Heart right ventricle (tissue), 16 donors: Measurements from ENCODE around the gene GARIN6. TPM values are rescaled to one million over a fixed set of nuclear protein-coding genes. Genes with fewer than 3 reads are reported as not detected.
"Not testable (repeated sequence)": the region's sequence is repeated elsewhere in the genome, so short reads cannot be mapped to it uniquely, and the experiment has no call there.

Experiments
- ATAC-seq, 8 donors: fragments of 200-7000 bp; cut with Tn5 transposase; one replicate each; pipeline ENCODE4 v1.9.1; 2020; ENCODE audit warnings: mild to moderate bottlenecking in 8 of 8, moderate library complexity in 8 of 8, moderate number of reproducible peaks in 1 of 8
- DNase-seq, 2 donors: peaks; one replicate each; pipeline ENCODE4 v3.0.0-alpha.2; 2020
- H3K27ac ChIP-seq, 10 donors: fragments of 200-600 bp; sonication (generic) in 2 of 10; one replicate each; pipeline versions ENCODE4 v1.5.0 to v1.8.0; 2020 to 2022; ENCODE audit warnings: mild to moderate bottlenecking in 3 of 10
- H3K27me3 ChIP-seq, 7 donors: fragments of 200-600 bp; one replicate each; pipeline ENCODE4 v1.8.0; 2021 to 2022; ENCODE audit warnings: mild to moderate bottlenecking in 2 of 7
- H3K36me3 ChIP-seq, 9 donors: fragments of 200-600 bp; sonication (generic) in 1 of 9; one replicate each; pipeline versions ENCODE4 v1.5.0 to v1.8.0; 2020 to 2022; ENCODE audit warnings: mild to moderate bottlenecking in 2 of 9
- H3K4me1 ChIP-seq, 9 donors: fragments of 200-600 bp; sonication (generic) in 1 of 9; one replicate each; pipeline versions ENCODE4 v1.5.0 to v1.8.0; 2020 to 2022; ENCODE audit warnings: mild to moderate bottlenecking in 4 of 9
- H3K4me3 ChIP-seq, 10 donors: fragments of 200-600 bp; sonication (generic) in 2 of 10; one replicate each; pipeline versions ENCODE4 v1.5.0 to v1.8.0; 2020 to 2022; ENCODE audit warnings: mild to moderate bottlenecking in 7 of 10, moderate library complexity in 2 of 10
- H3K9me3 ChIP-seq, 11 donors: fragments of 200-600 bp in 10 of 11; sonication (generic) in 2 of 11; one replicate each; pipeline versions ENCODE4 v1.5.0 to v1.8.0; 2013 to 2022; ENCODE audit warnings: mild to moderate bottlenecking in 2 of 11, control low read depth in 1 of 11, moderate library complexity in 1 of 11
- CTCF ChIP-seq, 9 donors: fragments of 200-600 bp; sonication (generic) in 2 of 9; IDR thresholded peaks; one replicate each; pipeline versions ENCODE4 v1.5.0 to v1.8.0; 2021 to 2022; ENCODE audit warnings: antibody characterized with exemption in 9 of 9, mild to moderate bottlenecking in 5 of 9, moderate library complexity in 1 of 9
- whole genome bisulfite sequencing, 2 donors: extraction: QIAGEN DNeasy Blood & Tissue Kit; methylation state at CpG; one replicate each; pipeline ENCODE4 v1.1.7; 2013; ENCODE audit warnings: inconsistent platforms in 1 of 2; 5-methylcytosine and 5-hydroxymethylcytosine counted together
- intact Hi-C, 10 donors: fragments of 100-400 bp; cut with DNase I; formaldehyde crosslinking; loops; one replicate each; pipeline versions ENCODE4 v1.11.1 to v1.14.2; 2022
- polyA plus RNA-seq, 2 donors: library from polyadenylated mRNA; stranded (reverse); fragments of 200-250 nt; gene quantifications; one replicate each; pipeline ENCODE4 v1.2.3, GENCODE V29; 2013
- total RNA-seq, 10 donors: library from RNA; stranded (reverse); fragmentation: NEBNext Ultra II Directional in 3 of 10; extraction: Animal tissue kit (Norgen Biotek cat#: 25700) in 3 of 10; gene quantifications; one replicate each; pipeline versions ENCODE4 v1.2.1 to v1.2.4, GENCODE V29; 2021 to 2023
- donor health status: Arrhythmogenic right ventricular cardiomyopathy.
- donor health status: ischemic (EF 13 %, LVEDD 7.1; RV severe dilation, severe dysfunction).
- donor health status: healthy with polysubstance abuse.
- donor health status: DM: no; HTN: yes; CAD: no.
- donor health status: DM: no; HTN: no; CAD: no.
- donor health status: ischemic (EF 25% LVEDD 6.9; RV normal size, moderate dysfunction).
- donor health status: ischemic (EF 25% LVEDD 5.7; RV mildly dilated, moderate dysfunction).
- donor health status: healthy.
- donor health status: DM: yes; HTN: yes; CAD: no.
- donor health status: Ischemic cardiomyopathy.
- donor health status: ischemic (EF 35%, LVEDD 5.7; RV mildly dilated, moderate dysfunction).
- donor health status: nonischemic (EF 11% LVEDD 7.7; RV severe dilation, severe dysfunction).
- donor health status: DM: yes; HTN: yes; CAD: no.
- donor health status: PGD.
- donor health status: ischemic (EF 29% LVEDD 5.4; RV normal size, mild dysfunction).
- donor health status: nonischemic (EF 23%, LVEDD 6.1; RV moderate dilation, normal function).

The GARIN6 gene
- total and polyA plus RNA-seq, 12 donors, result not detected

- Histone ChIP-seq H3K4me1 (no peaks in the 10 kb centered on the region), H3K27ac (no peak overlapping the region), H3K27me3 (no peaks in the 10 kb centered on the region), H3K4me3 (no peak overlapping the region), H3K9me3 (peaks cover 0 to 81% (median 12%) of the 10 kb centered on the region in 11 donors), H3K36me3 (no peaks in the 10 kb centered on the region)
- ATAC-seq, result no peak
- TF ChIP-seq CTCF (IDR thresholded peaks at IDR 0.05), result peak in 1 of 9 donors; percentile 2
- no peak for DNase-seq
- intact Hi-C loops, result no loop called here
Observed at GRCh38 chr12:99620159-99620479, 27.4 kb upstream of the GARIN6 start.

GRCh38 chr12:99624591-99624990, 23.0 kb upstream of the GARIN6 start:
- DNase-seq, H3K4me3 ChIP-seq, H3K27ac ChIP-seq, ATAC-seq, H3K27me3 ChIP-seq, H3K4me1 ChIP-seq, intact Hi-C loops, H3K36me3 ChIP-seq: not testable (repeated sequence)
- 81 to 82% methylated on average over 2 of the region's 2 CpGs for WGBS, 2 donors
- H3K9me3 ChIP-seq, result peaks cover 0 to 49% (median 12%) of the 10 kb centered on the region in 11 donors

- intact Hi-C loops, result no loop called here
- no peak for DNase-seq
- no peak for TF ChIP-seq CTCF (IDR thresholded peaks at IDR 0.05)
- H3K27me3 ChIP-seq, result no peaks in the 10 kb centered on the region
- 65 to 71% methylated on average over 2 of the region's 2 CpGs for WGBS, 2 donors
- no peak for ATAC-seq
- H3K27ac ChIP-seq, result no peak overlapping the region
- H3K9me3 ChIP-seq, result peaks cover 0 to 22% (median 0%) of the 10 kb centered on the region in 11 donors
- no peak overlapping the region for H3K4me3 ChIP-seq
- no peaks in the 10 kb centered on the region for H3K4me1 ChIP-seq
- H3K36me3 ChIP-seq, result no peaks in the 10 kb centered on the region
Observed at GRCh38 chr12:99627459-99627858, 20.1 kb upstream of the GARIN6 start.

- DNase-seq, result no peak
- no peaks in the 10 kb centered on the region for H3K36me3 ChIP-seq
Observed at GRCh38 chr12:99644629-99645028, 2.9 kb upstream of the GARIN6 start.

GRCh38 chr12:99648183-99648582, 630 bp downstream of the GARIN6 start:
- Histone ChIP-seq H3K27ac (no peak overlapping the region), H3K27me3 (no peaks in the 10 kb centered on the region), H3K36me3 (no peaks in the 10 kb centered on the region), H3K4me1 (no peaks in the 10 kb centered on the region), H3K4me3 (no peak overlapping the region), H3K9me3 (peaks cover 0 to 5% (median 0%) of the 10 kb centered on the region in 11 donors)
- DNase-seq (no peak), ATAC-seq (no peak)
- WGBS, 2 donors, result 90 to 91% methylated on average over 14 of the region's 14 CpGs
- intact Hi-C loops, result no loop called here
- TF ChIP-seq CTCF (IDR thresholded peaks at IDR 0.05), result no peak

More at GRCh38 chr12:99644629-99645028, 2.9 kb upstream of the GARIN6 start:
- Histone ChIP-seq H3K27ac (no peak overlapping the region), H3K27me3 (no peaks in the 10 kb centered on the region), H3K4me3 (no peak overlapping the region), H3K9me3 (peaks cover 0 to 10% (median 0%) of the 10 kb centered on the region in 11 donors), H3K4me1 (no peaks in the 10 kb centered on the region)
- intact Hi-C loops, result no loop called here
- ATAC-seq, result no peak
- TF ChIP-seq CTCF (IDR thresholded peaks at IDR 0.05), result no peak
- WGBS, 2 donors, result 55 to 59% methylated on average over 2 of the region's 2 CpGs
